IPS-15b (cell line): Measurements from ENCODE around the gene ZKSCAN2.

Source experiments
- H3K27me3 ChIP-seq: one replicate; pipeline ENCODE4 v1.6.1; 2013; ENCODE audit warnings: low read length; ENCODE audit not compliant: control insufficient read depth, insufficient read depth
- H3K36me3 ChIP-seq: one replicate; pipeline ENCODE4 v1.6.1; 2013; ENCODE audit warnings: low read length; ENCODE audit not compliant: control insufficient read depth, insufficient read depth
- H3K4me1 ChIP-seq: one replicate; pipeline ENCODE4 v1.6.1; 2013; ENCODE audit warnings: mild to moderate bottlenecking, low read length; ENCODE audit not compliant: control insufficient read depth, insufficient read depth
- H3K4me3 ChIP-seq: one replicate; pipeline ENCODE4 v1.5.1; 2013; ENCODE audit warnings: low read depth, low read length
- H3K9ac ChIP-seq: one replicate; pipeline ENCODE4 v1.6.1; 2013; ENCODE audit warnings: low read depth, mild to moderate bottlenecking, low read length
- H3K9me3 ChIP-seq: one replicate; pipeline ENCODE4 v1.6.1; 2013; ENCODE audit warnings: mild to moderate bottlenecking, low read length; ENCODE audit not compliant: control insufficient read depth, insufficient read depth

ZKSCAN2 gene

GRCh38 chr16:25187491-25187795 is 70.2 kb downstream of the ZKSCAN2 start:
- Histone ChIP-seq H3K9ac (no peak overlapping the region), H3K36me3 (no peaks in the 10 kb centered on the region), H3K4me3 (no peak overlapping the region), H3K27me3 (no peaks in the 10 kb centered on the region), H3K9me3 (no peaks in the 10 kb centered on the region), H3K4me1 (no peaks in the 10 kb centered on the region)
